ENCODE results near the gene TMEM132D.

TMEM132D gene

DNA sequence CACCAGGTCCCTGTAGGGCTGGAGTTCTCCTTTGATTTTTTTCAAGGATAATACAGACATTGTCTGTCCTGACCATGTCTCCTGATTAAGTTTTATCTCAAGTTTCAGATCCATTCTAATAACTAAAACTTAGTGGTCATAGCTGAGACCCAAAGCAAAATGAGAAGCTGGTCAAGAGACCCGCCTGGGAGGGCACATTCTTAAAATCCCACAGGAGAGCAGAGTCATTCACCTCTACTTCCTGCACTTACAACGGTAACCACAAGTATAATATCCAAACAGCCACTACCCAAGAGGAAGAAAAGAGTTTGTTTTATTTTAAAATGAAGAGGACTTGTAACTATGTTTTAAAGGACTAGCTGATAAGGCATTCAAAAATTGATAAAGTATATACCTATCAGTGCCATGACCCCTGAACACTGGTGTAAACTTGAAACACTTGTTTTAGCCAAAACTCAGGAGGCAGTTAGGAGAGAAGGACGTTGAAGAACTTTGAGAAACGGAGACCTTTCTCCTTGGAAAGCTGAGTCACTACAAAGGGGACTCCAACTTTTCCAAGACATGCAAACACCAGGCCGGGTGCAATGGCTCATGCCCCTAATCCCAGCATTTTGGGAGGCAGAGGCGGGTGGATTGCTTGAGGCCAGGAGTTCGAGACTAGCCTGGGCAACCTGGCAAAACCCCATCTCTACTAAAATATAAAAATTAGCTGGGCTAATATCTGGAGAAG, 572.3 kb downstream of the TMEM132D start:
- Histone ChIP-seq H3K27ac (no peak overlapping the region), H3K4me1 (ENCODE audit: low read depth, poor library complexity, severe bottlenecking) (no peaks in the 10 kb centered on the region), H3K4me3 (IDR thresholded peaks at IDR 0.05; ENCODE audit: insufficient read depth, low read depth, low read length) (no peak overlapping the region), H3K27me3 (ENCODE audit: insufficient read depth, low read depth) (no peaks in the 10 kb centered on the region), H3K4me2 (no peak overlapping the region), H4K20me1 (ENCODE audit: insufficient read depth) (no peaks in the 10 kb centered on the region), H2AFZ (ENCODE audit: low read depth) (no peak overlapping the region), H3K36me3 (ENCODE audit: insufficient read depth) (no peaks in the 10 kb centered on the region), H3K79me2 (ENCODE audit: insufficient read depth, low read depth) (no peaks in the 10 kb centered on the region), H3K9ac (no peak overlapping the region)
- TF ChIP-seq, protein P1, sequence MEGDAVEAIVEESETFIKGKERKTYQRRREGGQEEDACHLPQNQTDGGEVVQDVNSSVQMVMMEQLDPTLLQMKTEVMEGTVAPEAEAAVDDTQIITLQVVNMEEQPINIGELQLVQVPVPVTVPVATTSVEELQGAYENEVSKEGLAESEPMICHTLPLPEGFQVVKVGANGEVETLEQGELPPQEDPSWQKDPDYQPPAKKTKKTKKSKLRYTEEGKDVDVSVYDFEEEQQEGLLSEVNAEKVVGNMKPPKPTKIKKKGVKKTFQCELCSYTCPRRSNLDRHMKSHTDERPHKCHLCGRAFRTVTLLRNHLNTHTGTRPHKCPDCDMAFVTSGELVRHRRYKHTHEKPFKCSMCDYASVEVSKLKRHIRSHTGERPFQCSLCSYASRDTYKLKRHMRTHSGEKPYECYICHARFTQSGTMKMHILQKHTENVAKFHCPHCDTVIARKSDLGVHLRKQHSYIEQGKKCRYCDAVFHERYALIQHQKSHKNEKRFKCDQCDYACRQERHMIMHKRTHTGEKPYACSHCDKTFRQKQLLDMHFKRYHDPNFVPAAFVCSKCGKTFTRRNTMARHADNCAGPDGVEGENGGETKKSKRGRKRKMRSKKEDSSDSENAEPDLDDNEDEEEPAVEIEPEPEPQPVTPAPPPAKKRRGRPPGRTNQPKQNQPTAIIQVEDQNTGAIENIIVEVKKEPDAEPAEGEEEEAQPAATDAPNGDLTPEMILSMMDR (conservative IDR thresholded peaks at IDR 0.05; ENCODE audit: low read depth, low read length), result no peak

DNA sequence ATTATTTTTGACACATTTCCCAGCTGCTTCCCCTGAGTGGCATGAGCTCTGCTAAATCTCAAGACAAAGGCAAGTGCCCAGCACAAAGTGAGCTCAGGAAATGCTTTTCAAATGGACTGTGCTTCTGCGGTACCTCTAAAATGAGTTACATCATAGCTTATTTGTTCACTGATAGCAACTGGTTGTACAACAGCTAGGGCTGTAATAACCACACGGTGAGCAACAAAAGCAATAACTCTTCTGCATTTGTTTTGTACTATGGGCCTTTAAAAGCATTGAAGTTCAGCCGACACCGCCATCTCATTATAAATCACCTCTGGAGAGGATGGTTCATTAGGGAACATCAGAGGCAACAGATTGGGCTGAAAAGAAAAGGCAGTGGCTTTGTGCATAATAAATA, 575.6 kb downstream of the TMEM132D start:
- H3K4me3 ChIP-seq (IDR thresholded peaks at IDR 0.05; ENCODE audit: insufficient read depth, low read depth, low read length), result no peak overlapping the region
- no peak overlapping the region for H3K4me2 ChIP-seq
- H3K36me3 ChIP-seq (ENCODE audit: insufficient read depth), result no peaks in the 10 kb centered on the region
- no peak overlapping the region for H3K27ac ChIP-seq
- H2AFZ ChIP-seq (ENCODE audit: low read depth), result no peak overlapping the region
- H3K79me2 ChIP-seq (ENCODE audit: insufficient read depth, low read depth), result no peaks in the 10 kb centered on the region
- H3K27me3 ChIP-seq (ENCODE audit: insufficient read depth, low read depth), result no peaks in the 10 kb centered on the region
- H3K4me1 ChIP-seq (ENCODE audit: low read depth, poor library complexity, severe bottlenecking), result no peaks in the 10 kb centered on the region
- no peak overlapping the region for H3K9ac ChIP-seq
- no peaks in the 10 kb centered on the region for H4K20me1 ChIP-seq (ENCODE audit: insufficient read depth)
- TF ChIP-seq, protein P1 (conservative IDR thresholded peaks at IDR 0.05; ENCODE audit: low read depth, low read length), result no peak

DNA sequence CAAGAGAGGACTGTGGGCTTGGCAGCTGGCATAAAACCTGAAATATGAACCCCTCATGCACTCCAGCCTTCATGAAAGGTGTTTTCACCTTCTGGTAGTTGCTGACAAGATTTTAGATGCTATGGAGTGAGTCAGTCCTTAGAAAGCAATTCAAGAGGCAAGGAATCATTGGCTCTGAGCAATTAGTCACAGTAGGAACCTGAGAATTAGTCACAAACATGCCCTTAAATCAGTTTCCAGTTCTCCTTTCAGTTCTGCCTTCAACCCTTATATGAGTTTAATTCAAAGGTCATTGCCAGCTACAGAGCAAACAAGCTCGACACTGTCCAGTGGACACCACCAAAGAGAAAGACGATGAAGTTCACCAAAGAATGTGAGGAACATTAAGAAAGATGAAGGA, 578.3 kb downstream of the TMEM132D start:
- Histone ChIP-seq H3K9ac (no peak overlapping the region), H4K20me1 (ENCODE audit: insufficient read depth) (no peaks in the 10 kb centered on the region), H3K4me2 (no peak overlapping the region), H2AFZ (ENCODE audit: low read depth) (no peak overlapping the region), H3K36me3 (ENCODE audit: insufficient read depth) (no peaks in the 10 kb centered on the region), H3K4me3 (IDR thresholded peaks at IDR 0.05; ENCODE audit: insufficient read depth, low read depth, low read length) (no peak overlapping the region), H3K4me1 (ENCODE audit: low read depth, poor library complexity, severe bottlenecking) (no peaks in the 10 kb centered on the region), H3K27me3 (ENCODE audit: insufficient read depth, low read depth) (no peaks in the 10 kb centered on the region), H3K79me2 (ENCODE audit: insufficient read depth, low read depth) (no peaks in the 10 kb centered on the region), H3K27ac (no peak overlapping the region)
- TF ChIP-seq, protein P1 (conservative IDR thresholded peaks at IDR 0.05; ENCODE audit: low read depth, low read length), result no peak

DNA sequence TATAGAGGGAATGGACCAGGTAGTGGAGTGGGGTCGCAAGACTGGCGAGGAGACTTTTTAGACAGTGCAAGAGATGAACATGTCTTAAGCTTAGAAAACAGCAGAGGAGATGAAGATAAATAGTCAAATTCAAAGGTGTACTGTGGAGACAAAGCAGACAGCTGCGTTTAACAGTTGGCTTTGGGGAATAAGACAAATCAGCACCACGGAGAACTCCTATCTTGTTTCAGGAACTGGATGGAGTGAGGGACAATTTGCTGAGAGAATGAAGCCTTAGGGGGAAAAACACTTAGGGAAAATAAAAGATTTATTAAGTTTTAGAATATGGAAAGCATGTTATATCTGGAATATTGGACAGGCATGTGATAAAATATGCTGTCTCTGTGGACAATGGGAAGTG, 591.8 kb downstream of the TMEM132D start:
- Histone ChIP-seq H3K27me3 (ENCODE audit: insufficient read depth, low read depth) (no peaks in the 10 kb centered on the region), H3K79me2 (ENCODE audit: insufficient read depth, low read depth) (no peaks in the 10 kb centered on the region), H4K20me1 (ENCODE audit: insufficient read depth) (no peaks in the 10 kb centered on the region), H3K9ac (no peak overlapping the region), H2AFZ (ENCODE audit: low read depth) (no peak overlapping the region), H3K4me1 (ENCODE audit: low read depth, poor library complexity, severe bottlenecking) (no peaks in the 10 kb centered on the region), H3K4me3 (IDR thresholded peaks at IDR 0.05; ENCODE audit: insufficient read depth, low read depth, low read length) (no peak overlapping the region), H3K36me3 (ENCODE audit: insufficient read depth) (no peaks in the 10 kb centered on the region), H3K27ac (no peak overlapping the region), H3K4me2 (no peak overlapping the region)
- TF ChIP-seq, protein P1 (conservative IDR thresholded peaks at IDR 0.05; ENCODE audit: low read depth, low read length), result no peak
